Heart left ventricle (tissue), 16 donors: ENCODE results near the gene HIVEP2. TPM values are rescaled to one million over a fixed set of nuclear protein-coding genes. Genes with fewer than 3 reads are reported as not detected.
A peak's percentile ranks its signal among the peaks of the same experiment; 100 is the strongest.

ENCODE experiments used
- ATAC-seq, 4 donors: fragments of 200-7000 bp; cut with Tn5 transposase; one replicate each; pipeline ENCODE4 v1.9.1; 2020 to 2022; ENCODE audit warnings: moderate library complexity in 4 of 4, mild to moderate bottlenecking in 3 of 4, moderate number of reproducible peaks in 1 of 4
- DNase-seq, 5 donors: peaks; one replicate each; pipeline ENCODE4 v3.0.0-alpha.2; 2020
- H3K27ac ChIP-seq, 12 donors: fragments of 200-600 bp; sonication (generic) in 4 of 12; one replicate each; pipeline versions ENCODE4 v1.5.0 to v1.8.0; 2016 to 2022; ENCODE audit warnings: mild to moderate bottlenecking in 2 of 12
- H3K27me3 ChIP-seq, 9 donors: fragments of 200-600 bp; sonication (generic) in 2 of 9; one replicate each; pipeline versions ENCODE4 v1.5.1 to v1.8.0; 2016 to 2022; ENCODE audit warnings: mild to moderate bottlenecking in 3 of 9
- H3K36me3 ChIP-seq, 9 donors: fragments of 200-600 bp; sonication (generic) in 2 of 9; one replicate each; pipeline versions ENCODE4 v1.5.0 to v1.8.0; 2018 to 2022; ENCODE audit warnings: mild to moderate bottlenecking in 2 of 9
- H3K4me1 ChIP-seq, 12 donors: fragments of 200-600 bp; sonication (generic) in 4 of 12; one replicate each; pipeline versions ENCODE4 v1.5.0 to v1.8.0; 2016 to 2022; ENCODE audit warnings: mild to moderate bottlenecking in 3 of 12
- H3K4me3 ChIP-seq, 12 donors: fragments of 200-600 bp; sonication (generic) in 4 of 12; one replicate each; pipeline versions ENCODE4 v1.5.0 to v1.8.0; 2017 to 2022; ENCODE audit warnings: mild to moderate bottlenecking in 9 of 12, moderate library complexity in 4 of 12
- H3K9me3 ChIP-seq, 12 donors: fragments of 200-600 bp; sonication (generic) in 4 of 12; one replicate each; pipeline versions ENCODE4 v1.5.0 to v1.8.0; 2016 to 2022; ENCODE audit warnings: mild to moderate bottlenecking in 1 of 12
- CTCF ChIP-seq, 12 donors: fragments of 200-600 bp; sonication (generic) in 4 of 12; IDR thresholded peaks; one replicate each; pipeline versions ENCODE4 v1.5.0 to v1.8.0; 2018 to 2022; ENCODE audit warnings: antibody characterized with exemption in 12 of 12, mild to moderate bottlenecking in 5 of 12
- POLR2A ChIP-seq, 2 donors: fragments of 450-650 bp; IDR thresholded peaks; one replicate each; pipeline ENCODE4 v1.6.1; 2017; ENCODE audit warnings: antibody characterized with exemption in 2 of 2, mild to moderate bottlenecking in 2 of 2, moderate library complexity in 2 of 2
- WGBS, 4 donors: extraction: QIAGEN DNeasy Blood & Tissue Kit in 2 of 4; methylation state at CpG; one replicate each; pipeline versions ENCODE4 v1.1.5 to v1.1.7; 2013 to 2018; 5-methylcytosine and 5-hydroxymethylcytosine counted together
- intact Hi-C, 10 donors: fragments of 100-400 bp; cut with DNase I; formaldehyde crosslinking; loops; one replicate each; pipeline versions ENCODE4 v1.11.1 to v1.14.2; 2022
- polyA plus RNA-seq, 2 donors: library from polyadenylated mRNA; stranded (reverse); fragments of 200-250 nt; gene quantifications; one replicate each; pipeline ENCODE4 v1.2.3, GENCODE V29; 2013
- total RNA-seq, 9 donors: library from RNA; depleted of rRNA in 2 of 9; stranded (reverse); fragments of >200 nt in 2 of 9; fragmentation: NEBNext Ultra II Directional in 3 of 9; extraction: Animal tissue kit (Norgen Biotek cat#: 25700) in 3 of 9; gene quantifications; one replicate each; pipeline versions ENCODE4 v1.1.0 to v1.2.4, GENCODE V29; 2016 to 2023
- donor health status: ischemic (EF 13 %, LVEDD 7.1; RV severe dilation, severe dysfunction).
- donor health status: healthy with polysubstance abuse.
- donor health status: DM: no; HTN: yes; CAD: no.
- donor health status: DM: no; HTN: no; CAD: no.
- donor health status: ischemic (EF 25% LVEDD 6.9; RV normal size, moderate dysfunction).
- donor health status: ischemic (EF 25% LVEDD 5.7; RV mildly dilated, moderate dysfunction).
- donor health status: healthy.
- donor health status: DM: yes; HTN: yes; CAD: no.
- donor health status: ischemic (EF 35%, LVEDD 5.7; RV mildly dilated, moderate dysfunction).
- donor health status: nonischemic (EF 11% LVEDD 7.7; RV severe dilation, severe dysfunction).
- donor health status: DM: yes; HTN: yes; CAD: no.
- donor health status: PGD.
- donor health status: ischemic (EF 29% LVEDD 5.4; RV normal size, mild dysfunction).
- donor health status: nonischemic (EF 23%, LVEDD 6.1; RV moderate dilation, normal function).

The HIVEP2 gene
- total and polyA plus RNA-seq, 11 donors: 2.7 to 31.2 (median 20.4) TPM

- H3K9me3 ChIP-seq: no peaks in the 10 kb centered on the region
- H3K27me3 ChIP-seq: no peaks in the 10 kb centered on the region
- intact Hi-C loops: loop anchor here in 4 of 10 donors (10.0 kb wide), 1 partner anchor 101 kb away; the partner anchor contains the start of gene HIVEP2 (in 4 of the 4)
- peak overlapping the region in 10 of 12 donors; percentile 0 to 87 (median 85) for H3K27ac ChIP-seq
- H3K4me3 ChIP-seq: peak overlapping the region in 2 of 12 donors; percentile 45 to 46
- 61 to 67% (median 64%) methylated on average over 6 of the region's 6 CpGs for WGBS, 4 donors
- H3K4me1 ChIP-seq: peaks cover 11 to 83% (median 72%) of the 10 kb centered on the region in 12 donors
- H3K36me3 ChIP-seq: no peaks in the 10 kb centered on the region
- no peak for TF ChIP-seq CTCF (IDR thresholded peaks at IDR 0.05)
- TF ChIP-seq POLR2A (IDR thresholded peaks at IDR 0.05): no peak
- ATAC-seq: no peak
- DNase-seq: no peak
These were observed 100.8 kb downstream of the HIVEP2 start for GRCh38 chr6:142844065-142844755.

DNA sequence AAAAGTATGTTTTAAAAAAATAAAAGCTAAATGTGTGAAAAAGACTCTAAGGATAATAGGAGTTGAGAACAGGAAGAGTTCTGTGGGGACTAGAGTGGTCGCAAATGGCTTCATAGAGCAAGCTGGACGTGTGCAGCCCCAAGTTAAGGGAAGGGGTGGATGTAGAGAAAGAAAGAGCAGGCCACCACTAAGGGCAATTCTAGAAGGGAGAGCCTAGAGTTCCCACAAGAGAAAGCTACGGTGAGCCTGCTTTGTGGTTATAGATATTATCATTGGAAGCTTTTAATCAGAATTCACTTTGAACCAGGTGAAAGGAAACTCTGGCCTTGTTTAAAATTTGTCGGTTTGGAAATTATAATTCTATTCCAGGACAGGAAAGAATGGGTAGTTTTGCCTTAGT lies 101.6 kb downstream of the HIVEP2 start:
- WGBS, 4 donors: 51 to 73% (median 67%) methylated on average over 4 of the region's 4 CpGs
- no peak for ATAC-seq

GRCh38 chr6:142842418-142843261 lies 102.3 kb downstream of the HIVEP2 start:
- H3K9me3 ChIP-seq: no peaks in the 10 kb centered on the region
- ATAC-seq (no peak), DNase-seq (no peak)
- H3K4me3 ChIP-seq: peak overlapping the region in 9 of 12 donors; percentile 17 to 46 (median 39)
- no peaks in the 10 kb centered on the region for H3K36me3 ChIP-seq
- peaks cover 8 to 73% (median 60%) of the 10 kb centered on the region in 12 donors for H3K4me1 ChIP-seq
- no peaks in the 10 kb centered on the region for H3K27me3 ChIP-seq
- WGBS, 4 donors: 49 to 55% (median 50%) methylated on average over 11 of the region's 11 CpGs
- TF ChIP-seq CTCF (IDR thresholded peaks at IDR 0.05) (no peak), POLR2A (IDR thresholded peaks at IDR 0.05) (no peak)
- intact Hi-C loops: loop anchor here in 4 of 10 donors (10.0 kb wide), 1 partner anchor 102 kb away; the partner anchor contains the start of gene HIVEP2 (in 4 of the 4)
- peak overlapping the region in 10 of 12 donors; percentile 40 to 87 (median 62) for H3K27ac ChIP-seq

More for the DNA sequence above, 101.6 kb downstream of the HIVEP2 start:
- Histone ChIP-seq H3K9me3 (no peaks in the 10 kb centered on the region), H3K4me1 (peaks cover 11 to 80% (median 67%) of the 10 kb centered on the region in 12 donors), H3K27me3 (no peaks in the 10 kb centered on the region), H3K36me3 (no peaks in the 10 kb centered on the region), H3K27ac (peak overlapping the region in 8 of 12 donors; percentile 14 to 87 (median 66)), H3K4me3 (peak overlapping the region in 1 of 12 donors; percentile 40)
- DNase-seq: no peak
- intact Hi-C loops: loop anchor here in 4 of 10 donors (10.0 kb wide), 1 partner anchor 101 kb away; the partner anchor contains the start of gene HIVEP2 (in 4 of the 4)
- no peak for TF ChIP-seq POLR2A (IDR thresholded peaks at IDR 0.05)
- no peak for TF ChIP-seq CTCF (IDR thresholded peaks at IDR 0.05)
